Measurements from ENCODE around the gene APBB3. TPM values are rescaled to one million over a fixed set of nuclear protein-coding genes. Genes with fewer than 3 reads are reported as not detected.

APBB3 gene
- total and polyA plus RNA-seq, 9 of the 15 experiments (the other 6 are each of a cell fraction or from before 2014, with no cell fraction given): 0.17 to 24.3 (median 9.5) TPM

DNA sequence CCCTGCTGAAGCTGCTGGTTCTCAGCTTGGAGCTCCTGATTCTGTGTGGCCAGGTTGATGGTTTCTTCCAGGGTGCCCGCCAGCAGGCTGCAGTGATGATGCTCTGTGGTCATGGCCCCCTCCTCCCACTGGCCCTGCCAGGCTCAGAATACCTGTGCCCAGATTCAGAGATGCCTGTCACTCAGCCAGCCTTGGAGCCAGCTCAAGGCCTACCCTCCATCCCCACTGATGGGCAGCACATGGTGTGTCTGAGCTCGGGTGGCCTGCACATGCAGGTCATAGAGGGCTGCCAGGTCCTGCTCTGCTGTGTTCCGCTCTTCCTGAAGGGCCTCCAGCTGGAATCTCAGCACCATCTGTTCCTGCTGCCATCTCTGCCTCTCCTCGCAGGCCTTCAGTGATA lies 5.7 kb upstream of the APBB3 start:
- H3K36me3 ChIP-seq (ENCODE audit: control insufficient read depth, insufficient read depth, low read length): peaks cover 40% of the 10 kb centered on the region
- WGBS (ENCODE audit: insufficient coverage, low coverage, missing lambda C conversion rate): 83% methylated on average over 4 of the region's 4 CpGs
- no peak overlapping the region for H3K27ac ChIP-seq (ENCODE audit: extremely low read depth, low read depth, low read length)
- peaks cover 21% of the 10 kb centered on the region for H3K79me2 ChIP-seq (ENCODE audit: control insufficient read depth, insufficient read depth, low read length)
- BruUV-seq (replicated peaks): no TSS peak
- no peak for TF ChIP-seq ZNF24 (IDR thresholded peaks at IDR 0.05)
- TF ChIP-seq FOXA1 (IDR thresholded peaks at IDR 0.05; ENCODE audit: borderline replicate concordance): no peak
- TF ChIP-seq JUNB (CRISPR knock-in tag; conservative IDR thresholded peaks at IDR 0.05): no peak
- TF ChIP-seq LARP7 (IDR thresholded peaks at IDR 0.05): no peak
- no peak for TF ChIP-seq RBFOX2 (IDR thresholded peaks at IDR 0.05; ENCODE audit: low read depth, low read length)
- peak; percentile 47 for TF ChIP-seq POLR2G (IDR thresholded peaks at IDR 0.05; ENCODE audit: low read depth, low read length)
- intact Hi-C loops (cut with micrococcal nuclease): no loop called here
- peak overlapping the region in 1 of 2 experiments; percentile 75; a peak in 2 of 4 replicates for H3K9ac ChIP-seq (ENCODE audit: insufficient read depth in 1 of 2, low read depth in 2 of 2, low read length in 2 of 2)
- no peaks in the 10 kb centered on the region for H3K9me1 ChIP-seq (ENCODE audit: control insufficient read depth, insufficient read depth, low read length)
- no peaks in the 10 kb centered on the region for H4K20me1 ChIP-seq (replicated peaks; ENCODE audit: control insufficient read depth, insufficient read depth, low read length)
- no peak overlapping the region for H3K4me3 ChIP-seq
- ChIA-PET POLR2A (interaction anchor here (0.7 to 2.2 kb wide), 6 partner anchors 11 to 69 kb away, joined by 3 to 8 read pairs (median 4); no protein-coding TSS in a partner anchor), CTCF (ENCODE audit: low intra/inter-chr PET ratio) (no interaction called here)
- no peak for ATAC-seq
- H3K4me2 ChIP-seq (ENCODE audit: insufficient read depth, low read length): no peak overlapping the region
- DNase-seq (ENCODE audit: extremely low read depth in 1 of 4, low spot score in 3 of 4): peak in 1 of 4 experiments; percentile 5
- peaks cover 24 to 30% of the 10 kb centered on the region in 2 experiments; a peak in 4 of 5 replicates for H3K4me1 ChIP-seq (replicated peaks in 1 of 2; ENCODE audit: control insufficient read depth in 2 of 2, insufficient read depth in 2 of 2, low read length in 2 of 2)
- no peaks in the 10 kb centered on the region for H3K9me3 ChIP-seq (replicated peaks; ENCODE audit: control insufficient read depth, insufficient read depth, low read depth, low read length)
- FAIRE-seq: no peak
- in situ Hi-C loops (cut with MboI): no loop called here
- no peaks in the 10 kb centered on the region for H3K27me3 ChIP-seq (ENCODE audit: control insufficient read depth in 2 of 2, insufficient read depth in 2 of 2, low read length in 2 of 2)
- no peak overlapping the region for H2AFZ ChIP-seq (ENCODE audit: low read depth, low read length)

- FAIRE-seq: no peak
- intact Hi-C loops (cut with micrococcal nuclease) (no loop called here), in situ Hi-C loops (cut with MboI) (loop anchor here (5.0 kb wide), 1 partner anchor 73 kb away; no protein-coding TSS in a partner anchor)
- peaks cover 22 to 32% of the 10 kb centered on the region in 2 experiments; a peak in 4 of 5 replicates for H3K4me1 ChIP-seq (replicated peaks in 1 of 2; ENCODE audit: control insufficient read depth in 2 of 2, insufficient read depth in 2 of 2, low read length in 2 of 2)
- H3K9me1 ChIP-seq (ENCODE audit: control insufficient read depth, insufficient read depth, low read length): no peaks in the 10 kb centered on the region
- H2AFZ ChIP-seq (ENCODE audit: low read depth, low read length): no peak overlapping the region
- H3K79me2 ChIP-seq (ENCODE audit: control insufficient read depth, insufficient read depth, low read length): peaks cover 26% of the 10 kb centered on the region
- peaks cover 42% of the 10 kb centered on the region for H3K36me3 ChIP-seq (ENCODE audit: control insufficient read depth, insufficient read depth, low read length)
- POLR2A ChIA-PET: interaction anchor here (0.6 to 2.2 kb wide), 7 partner anchors 11 to 141 kb away, joined by 3 to 10 read pairs (median 4); partner anchors contain the start of gene SRA1
- CTCF ChIA-PET (ENCODE audit: low intra/inter-chr PET ratio): no interaction called here
- WGBS (ENCODE audit: insufficient coverage, low coverage, missing lambda C conversion rate): 95% methylated on average over 4 of the region's 4 CpGs
- H3K9ac ChIP-seq (ENCODE audit: insufficient read depth in 1 of 2, low read depth in 2 of 2, low read length in 2 of 2): no peak overlapping the region
- H3K4me2 ChIP-seq (ENCODE audit: insufficient read depth, low read length): no peak overlapping the region
- H3K9me3 ChIP-seq (replicated peaks; ENCODE audit: control insufficient read depth, insufficient read depth, low read depth, low read length): no peaks in the 10 kb centered on the region
- no peak for ATAC-seq
- no TSS peak for BruUV-seq (replicated peaks)
- no peaks in the 10 kb centered on the region for H4K20me1 ChIP-seq (replicated peaks; ENCODE audit: control insufficient read depth, insufficient read depth, low read length)
- no peaks in the 10 kb centered on the region for H3K27me3 ChIP-seq (ENCODE audit: control insufficient read depth in 2 of 2, insufficient read depth in 2 of 2, low read length in 2 of 2)
- no peak overlapping the region for H3K27ac ChIP-seq (ENCODE audit: extremely low read depth, low read depth, low read length)
- H3K4me3 ChIP-seq: no peak overlapping the region
- no peak for DNase-seq (ENCODE audit: extremely low read depth in 1 of 4, low spot score in 3 of 4)
- TF ChIP-seq ZFPM2 (CRISPR knock-in tag; IDR thresholded peaks at IDR 0.05): no peak
- no peak for TF ChIP-seq USF2 (CRISPR knock-in tag; IDR thresholded peaks at IDR 0.05)
- no peak for TF ChIP-seq ZKSCAN1 (IDR thresholded peaks at IDR 0.05; ENCODE audit: low read depth, low read length)
- TF ChIP-seq PHB2 (IDR thresholded peaks at IDR 0.05; ENCODE audit: low read depth): no peak
- no peak for TF ChIP-seq EGR1 (conservative IDR thresholded peaks at IDR 0.05)
- no peak for TF ChIP-seq PCBP2 (IDR thresholded peaks at IDR 0.05; ENCODE audit: low read depth, low read length, poor library complexity, severe bottlenecking)
- no peak for TF ChIP-seq RBFOX2 (IDR thresholded peaks at IDR 0.05; ENCODE audit: low read depth, low read length)
- TF ChIP-seq, protein P1, sequence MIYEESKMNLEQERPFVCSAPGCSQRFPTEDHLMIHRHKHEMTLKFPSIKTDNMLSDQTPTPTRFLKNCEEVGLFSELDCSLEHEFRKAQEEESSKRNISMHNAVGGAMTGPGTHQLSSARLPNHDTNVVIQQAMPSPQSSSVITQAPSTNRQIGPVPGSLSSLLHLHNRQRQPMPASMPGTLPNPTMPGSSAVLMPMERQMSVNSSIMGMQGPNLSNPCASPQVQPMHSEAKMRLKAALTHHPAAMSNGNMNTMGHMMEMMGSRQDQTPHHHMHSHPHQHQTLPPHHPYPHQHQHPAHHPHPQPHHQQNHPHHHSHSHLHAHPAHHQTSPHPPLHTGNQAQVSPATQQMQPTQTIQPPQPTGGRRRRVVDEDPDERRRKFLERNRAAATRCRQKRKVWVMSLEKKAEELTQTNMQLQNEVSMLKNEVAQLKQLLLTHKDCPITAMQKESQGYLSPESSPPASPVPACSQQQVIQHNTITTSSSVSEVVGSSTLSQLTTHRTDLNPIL (CRISPR knock-in tag; IDR thresholded peaks at IDR 0.05): no peak
- TF ChIP-seq ZC3H11A (IDR thresholded peaks at IDR 0.05; ENCODE audit: low read depth, low read length): no peak
- no peak for TF ChIP-seq PRPF4 (IDR thresholded peaks at IDR 0.05; ENCODE audit: insufficient read depth, low read depth, low read length, poor library complexity, severe bottlenecking)
These were observed 4.8 kb upstream of the APBB3 start for GRCh38 chr5:140569197-140569596.

Data from K562 (cell line).